GM18870 (cell line): ENCODE measurements around the gene LY86.

Experiments used
- ATAC-seq: cut with Tn5 transposase; IDR thresholded peaks from one replicate; pipeline ENCODE4 v1.9.1; 2021; ENCODE audit warnings: moderate library complexity; ENCODE audit not compliant: unreplicated experiment

LY86 gene

DNA sequence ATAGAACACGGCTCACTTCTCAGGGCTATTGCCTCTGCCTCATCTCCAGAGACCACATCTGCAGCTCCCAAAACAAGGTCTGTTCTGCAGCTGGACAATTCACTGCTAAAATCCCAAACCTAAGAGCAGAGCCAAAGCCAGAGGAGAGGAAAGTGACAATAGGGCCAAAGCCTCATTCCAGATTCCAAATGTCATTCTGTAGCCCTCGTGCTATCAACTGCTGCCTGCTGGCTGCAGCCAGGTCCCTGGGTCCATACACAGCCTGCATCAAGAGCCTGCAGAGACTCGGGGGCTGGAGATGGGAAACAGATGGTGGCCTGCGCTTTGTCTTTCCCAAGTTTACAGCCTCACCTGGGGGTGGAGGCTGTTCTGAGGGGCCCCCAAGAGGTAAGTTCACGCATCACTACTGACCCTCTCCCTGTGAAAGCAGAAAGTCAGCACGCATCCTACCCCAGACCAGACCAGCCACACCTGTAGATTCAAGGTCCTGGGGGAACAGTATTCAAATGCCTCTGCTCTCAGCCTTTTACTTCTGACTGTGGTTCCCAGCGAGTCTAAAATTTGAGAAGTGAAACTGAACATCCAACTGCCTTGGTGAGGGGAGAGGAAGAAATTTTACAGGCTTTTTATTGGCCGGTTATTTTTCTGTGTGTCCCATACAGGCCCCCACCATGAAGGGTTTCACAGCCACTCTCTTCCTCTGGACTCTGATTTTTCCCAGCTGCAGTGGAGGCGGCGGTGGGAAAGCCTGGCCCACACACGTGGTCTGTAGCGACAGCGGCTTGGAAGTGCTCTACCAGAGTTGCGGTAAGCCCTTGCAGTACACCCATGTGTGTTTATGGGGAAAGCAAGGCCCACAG is at the start of gene LY86:
Gene LY86 (plus strand): TSS at position 657 of the 860 bp plus-strand sequence. CDS start 15 bp downstream, at position 672.
- ATAC-seq, result peak; percentile 38

DNA sequence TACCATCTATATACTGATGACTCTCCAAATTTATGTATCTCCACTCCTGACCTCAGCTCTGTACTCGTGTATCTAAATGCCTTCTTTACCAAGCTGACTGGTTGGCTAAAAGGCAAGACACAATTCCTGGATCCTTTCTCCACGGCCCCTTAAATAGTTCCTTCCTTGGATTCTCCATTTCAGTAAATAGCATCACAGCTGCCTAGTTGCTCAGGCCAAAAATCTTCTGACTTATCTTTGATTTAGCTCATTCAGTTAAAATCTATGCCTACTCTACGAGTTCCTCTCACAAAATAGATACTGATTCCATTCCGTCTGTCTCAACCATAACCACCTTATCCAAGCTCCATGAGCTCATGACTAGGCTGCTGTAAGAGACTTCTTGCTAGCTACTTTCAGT is 49.5 kb upstream of the LY86 start:
- no peak for ATAC-seq

DNA sequence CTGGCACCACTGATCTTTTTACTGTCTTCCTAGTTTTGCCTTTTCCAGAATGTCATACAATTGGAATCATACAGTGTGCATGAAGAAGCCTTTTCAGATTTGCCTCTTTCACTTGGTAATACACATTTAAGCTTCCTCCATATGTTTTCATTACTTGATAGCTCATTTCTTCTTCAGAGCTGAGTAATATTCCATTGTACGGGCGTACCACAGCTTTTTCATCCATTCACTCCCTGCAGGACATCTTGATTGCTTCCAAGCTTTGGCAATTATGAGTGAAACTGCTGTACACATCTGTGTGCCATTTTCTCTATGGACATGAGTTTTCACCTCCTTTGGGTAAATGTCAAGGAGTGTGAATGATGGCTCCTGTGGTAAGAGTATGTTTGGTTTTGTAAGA is 46.2 kb upstream of the LY86 start:
- ATAC-seq, result no peak

DNA sequence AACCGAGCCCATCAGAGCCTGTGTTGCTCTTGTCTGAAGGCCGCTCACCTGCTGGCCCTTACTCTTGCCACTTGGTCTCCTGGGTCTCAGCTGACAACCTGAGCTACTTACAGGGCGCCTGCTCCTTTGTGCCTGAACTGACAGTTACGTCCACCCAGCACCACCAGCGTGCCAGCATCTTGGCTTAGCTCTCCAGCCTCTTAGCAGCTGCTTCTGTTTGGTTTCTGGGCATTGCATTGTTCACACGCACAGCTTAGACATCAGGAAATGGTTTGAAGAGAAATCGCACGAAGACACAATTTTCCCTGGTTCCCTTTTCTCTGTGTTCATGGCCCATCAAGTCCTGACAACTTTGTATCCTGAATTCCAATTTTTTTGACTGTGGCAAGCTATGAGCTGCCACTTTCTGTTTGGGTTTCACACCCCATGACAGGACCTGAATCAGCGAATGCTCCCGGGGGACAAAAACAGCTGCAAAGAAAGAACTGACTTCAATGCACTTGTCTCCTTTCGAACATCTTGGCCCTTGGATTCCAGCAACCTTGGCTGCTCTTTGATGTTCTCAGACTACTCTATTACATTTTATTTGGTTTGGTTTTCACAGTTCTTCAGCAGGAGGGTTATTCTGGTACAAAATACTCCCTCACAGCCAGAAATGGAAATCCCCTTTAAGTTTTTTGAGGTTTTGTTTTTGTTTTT is 45.2 kb upstream of the LY86 start:
- ATAC-seq, result no peak

DNA sequence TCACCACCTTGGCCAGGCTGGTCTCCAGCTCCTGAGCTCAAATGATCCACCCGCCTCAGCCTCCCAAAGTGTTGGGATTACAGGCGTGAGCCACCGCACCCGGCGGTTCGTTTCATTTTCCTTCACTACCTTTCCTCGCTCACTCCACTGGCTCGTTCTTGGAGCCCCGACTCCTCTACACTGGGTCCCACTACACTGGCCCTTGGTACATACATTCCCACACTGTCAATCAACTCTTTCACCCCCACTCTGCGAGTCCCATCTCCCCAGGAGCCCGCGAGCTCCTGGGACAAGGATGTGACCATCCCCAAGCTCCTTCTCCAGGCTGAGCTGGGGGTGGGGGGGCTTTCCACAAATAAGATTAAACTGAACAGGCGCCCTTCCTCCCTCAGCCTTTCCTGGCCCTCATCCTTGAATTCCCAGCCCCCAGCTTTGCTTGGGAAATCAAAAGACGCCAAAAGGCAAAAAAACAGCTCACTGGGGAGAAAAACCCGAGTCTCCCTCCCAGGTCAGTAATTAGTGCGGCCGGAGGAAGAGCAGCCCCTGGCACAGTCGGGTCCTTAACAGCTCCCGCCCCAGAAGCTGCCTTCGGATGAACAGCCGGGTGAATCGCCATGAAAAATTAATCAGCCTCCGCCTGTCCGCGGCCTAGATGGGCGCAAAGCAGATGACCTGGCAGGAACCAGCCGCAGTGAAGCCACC is 42.8 kb upstream of the LY86 start:
- no peak for ATAC-seq

DNA sequence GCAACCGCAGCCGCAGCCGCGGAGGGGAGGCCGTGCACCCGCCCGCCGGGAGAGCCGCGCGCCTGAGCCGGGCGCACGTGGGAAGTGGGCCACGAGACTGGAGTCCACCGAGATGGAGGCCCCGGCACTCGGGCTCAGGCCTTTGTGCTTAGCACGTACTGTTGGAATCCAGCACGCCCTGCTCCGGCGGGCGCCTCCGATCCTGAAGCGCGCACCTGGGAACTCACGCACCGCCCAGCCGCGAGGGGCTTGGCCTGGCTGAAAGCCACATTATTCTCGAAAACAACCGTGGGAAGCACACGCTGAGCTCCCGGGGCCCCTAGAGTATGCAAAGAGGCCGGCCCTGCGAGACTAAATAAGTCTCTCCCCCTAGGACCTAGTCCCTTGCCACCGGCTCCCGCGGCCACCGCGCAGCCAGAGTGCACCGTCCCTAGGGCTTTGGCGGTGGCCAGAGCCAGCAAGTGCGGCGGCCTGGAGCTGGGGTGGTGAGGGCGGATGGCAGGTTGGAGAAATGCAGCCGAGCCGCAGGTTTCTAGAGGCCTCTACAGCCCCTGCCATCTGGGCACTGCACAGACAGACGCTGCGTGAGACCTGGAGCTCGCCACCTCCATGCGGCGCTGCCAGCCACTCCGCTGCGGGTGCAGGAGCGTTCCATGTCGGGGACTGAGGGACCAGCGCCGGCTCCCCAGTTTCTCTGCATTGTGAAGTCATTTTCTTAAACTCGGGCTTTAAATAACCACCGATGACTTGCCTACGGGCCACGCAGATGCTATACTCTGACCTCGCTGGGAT is 42.0 kb upstream of the LY86 start:
- ATAC-seq, result peak; percentile 27

DNA sequence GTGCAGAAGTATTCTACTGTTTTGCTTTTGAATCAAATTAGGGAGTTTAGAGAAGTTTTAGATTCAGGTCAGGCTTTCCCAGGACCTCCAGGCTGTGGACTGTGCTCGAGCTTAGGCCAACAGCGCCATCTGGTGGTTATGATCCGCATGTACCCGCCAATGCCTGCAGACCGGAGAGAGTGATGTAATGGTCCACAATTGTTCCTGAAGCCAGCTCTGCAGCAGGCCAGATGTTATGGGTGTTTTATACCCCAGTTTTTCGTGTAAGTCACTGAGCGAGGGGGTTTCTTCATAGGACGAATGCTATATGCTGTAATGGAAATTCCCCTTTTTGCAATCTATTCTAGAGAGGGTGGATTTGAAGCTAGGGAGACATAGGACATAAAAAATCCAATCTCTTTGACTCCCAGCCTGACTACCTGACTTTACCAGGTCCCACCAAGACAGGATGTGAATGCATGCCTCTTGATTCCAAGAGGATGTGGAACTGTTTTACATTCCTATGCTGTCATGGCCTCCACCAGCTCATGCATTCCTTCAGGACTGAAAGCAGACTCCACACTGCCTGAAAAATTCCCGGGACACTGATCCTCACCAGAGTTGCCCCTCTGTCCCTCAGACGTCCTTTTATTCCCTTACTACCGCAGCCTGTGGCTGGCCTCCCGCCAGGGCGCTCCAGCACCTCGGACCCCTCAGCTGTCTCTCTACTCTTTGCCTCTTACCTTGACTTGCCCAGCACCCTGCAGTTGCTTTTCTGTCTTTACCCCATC is 41.2 kb upstream of the LY86 start:
- ATAC-seq, result peak; percentile 83

DNA sequence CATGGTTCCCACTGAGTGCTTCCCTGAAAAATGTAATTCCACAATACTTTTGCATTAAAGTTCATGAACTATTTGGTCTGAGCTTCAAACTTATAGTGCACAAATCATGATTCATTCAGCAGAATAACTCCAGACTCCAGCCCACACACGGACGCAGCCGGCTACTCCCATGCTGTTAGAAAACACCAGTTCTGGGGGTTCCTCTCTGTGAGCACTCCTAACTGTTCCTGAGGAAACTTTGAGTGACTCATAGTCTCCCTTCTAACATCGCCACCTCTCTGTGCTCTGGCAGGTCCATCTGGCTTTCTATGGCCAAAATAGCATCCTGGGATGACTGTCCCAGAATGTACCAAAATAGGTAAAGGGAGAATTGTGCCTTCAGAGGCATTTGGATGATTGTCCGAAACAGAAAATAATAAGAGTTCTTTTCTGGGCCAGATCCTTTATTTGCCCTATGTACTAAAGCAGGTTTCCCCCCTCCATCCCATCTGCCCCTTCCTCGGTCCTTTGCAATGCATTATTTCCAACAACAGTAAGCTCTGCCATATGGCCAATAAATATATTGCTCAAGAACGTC is 32.3 kb upstream of the LY86 start:
- ATAC-seq, result no peak

DNA sequence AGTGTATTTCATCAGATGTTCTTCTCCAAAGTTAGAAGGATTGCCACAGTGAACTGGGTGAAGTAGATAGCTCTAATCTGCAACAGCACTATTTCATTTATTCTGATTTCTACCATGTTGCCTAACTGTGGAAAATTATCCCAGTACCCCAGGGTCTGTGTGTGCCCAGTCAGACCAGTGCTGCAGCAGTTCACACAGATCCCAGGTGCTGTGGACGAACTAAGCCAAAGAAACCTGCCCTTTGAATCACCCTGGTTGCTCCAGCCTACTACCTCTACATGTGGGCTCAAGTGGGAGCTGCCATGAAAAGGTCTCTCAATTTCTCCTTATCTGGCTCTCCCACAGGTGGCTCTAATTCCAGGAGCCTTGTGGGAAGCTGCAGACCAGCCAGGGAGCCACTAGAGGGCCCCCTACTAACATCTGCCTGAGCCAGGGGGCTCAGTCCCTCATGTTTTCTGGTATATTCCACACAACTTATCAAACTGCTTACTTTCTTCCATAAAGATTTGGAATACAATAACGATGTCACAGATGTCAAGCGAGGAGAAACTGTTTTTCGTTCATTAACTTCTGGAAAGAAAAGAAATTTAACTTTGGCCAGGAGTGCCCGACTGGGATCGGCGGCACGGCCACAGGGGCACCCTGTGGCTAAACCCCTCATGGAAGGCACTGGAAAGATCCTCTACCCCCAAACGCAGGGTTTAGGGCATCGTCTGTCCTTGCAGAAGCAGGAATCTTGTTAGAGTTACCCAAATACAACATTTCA is 31.6 kb upstream of the LY86 start:
- no peak for ATAC-seq

DNA sequence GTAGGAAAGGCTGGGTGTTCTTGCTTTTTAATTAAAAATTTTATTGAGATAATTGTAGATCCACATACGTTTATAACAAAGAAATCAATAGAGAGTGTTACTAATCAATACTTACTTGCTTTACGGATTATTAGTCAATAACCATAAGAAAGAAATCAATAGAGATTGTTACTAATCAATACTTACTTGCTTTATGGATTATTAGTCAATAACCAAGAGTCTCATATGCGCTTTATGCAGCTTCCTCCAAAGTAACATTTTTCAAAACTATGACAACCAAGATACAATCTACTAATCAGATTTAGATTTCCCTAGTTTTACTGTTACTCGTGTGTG is 31.0 kb upstream of the LY86 start:
- no peak for ATAC-seq

DNA sequence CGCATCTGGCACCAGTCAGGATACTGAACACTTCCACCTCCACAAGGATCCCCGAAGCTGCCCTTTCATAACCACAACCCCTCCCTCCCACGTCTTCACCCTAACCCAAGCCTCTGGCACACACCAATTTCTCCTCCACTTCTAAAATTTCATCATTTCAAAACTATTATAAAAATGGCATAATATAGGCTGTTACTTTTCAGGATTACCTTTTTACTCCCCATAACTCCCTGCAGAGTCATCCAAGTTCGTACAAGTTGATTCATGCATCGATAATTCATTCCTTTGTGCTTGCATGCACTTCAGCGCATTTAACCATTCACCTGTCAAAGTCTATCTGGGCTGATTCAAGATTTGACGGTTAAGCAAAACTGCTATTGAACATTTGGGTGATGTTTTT is 30.6 kb upstream of the LY86 start:
- no peak for ATAC-seq

DNA sequence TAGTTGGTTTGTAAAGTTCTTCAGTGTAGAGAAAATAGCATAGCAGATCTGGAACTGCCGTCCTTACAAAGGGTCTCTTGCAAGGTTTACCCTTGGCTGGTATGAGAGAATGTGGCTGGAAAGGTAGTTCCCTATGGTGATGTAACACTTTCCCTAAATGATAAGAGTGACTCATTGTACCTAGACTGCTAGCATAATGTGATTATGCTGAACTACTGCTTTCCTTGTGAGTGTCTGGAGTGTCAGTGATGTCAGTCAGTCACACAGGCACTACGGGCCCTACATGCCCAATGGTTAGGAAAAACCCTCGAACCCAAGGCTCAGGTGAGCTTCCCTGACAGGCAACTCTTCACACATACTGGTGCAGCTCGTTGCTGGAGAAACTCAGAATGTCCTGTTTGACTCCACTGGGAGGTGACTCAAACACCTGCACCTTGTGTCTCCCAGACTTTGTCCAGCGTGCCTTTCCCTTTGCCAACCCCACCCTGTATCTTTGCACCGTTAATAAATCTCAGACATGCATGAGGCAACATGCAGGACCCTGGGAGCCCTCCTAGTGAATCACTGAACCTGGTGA is 28.4 kb upstream of the LY86 start:
- ATAC-seq, result peak; percentile 57

DNA sequence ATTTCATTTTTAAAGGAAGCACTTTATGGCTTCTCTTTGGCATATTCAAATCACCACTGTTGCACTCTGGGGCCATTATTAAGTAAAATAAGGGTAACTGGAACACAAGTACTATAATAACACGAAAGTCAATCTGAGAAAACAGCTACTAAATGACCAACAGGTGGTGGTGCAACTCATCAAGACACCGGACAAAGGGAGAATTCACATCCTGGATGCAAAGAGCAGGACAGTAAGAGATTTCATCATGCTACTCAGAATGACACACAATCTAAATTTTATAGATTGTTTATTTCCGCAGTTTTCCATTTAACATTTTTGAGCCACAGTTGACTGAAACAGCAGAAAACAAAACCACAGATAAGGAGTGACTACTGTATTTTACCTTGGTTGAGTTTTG is 27.6 kb upstream of the LY86 start:
- no peak for ATAC-seq

DNA sequence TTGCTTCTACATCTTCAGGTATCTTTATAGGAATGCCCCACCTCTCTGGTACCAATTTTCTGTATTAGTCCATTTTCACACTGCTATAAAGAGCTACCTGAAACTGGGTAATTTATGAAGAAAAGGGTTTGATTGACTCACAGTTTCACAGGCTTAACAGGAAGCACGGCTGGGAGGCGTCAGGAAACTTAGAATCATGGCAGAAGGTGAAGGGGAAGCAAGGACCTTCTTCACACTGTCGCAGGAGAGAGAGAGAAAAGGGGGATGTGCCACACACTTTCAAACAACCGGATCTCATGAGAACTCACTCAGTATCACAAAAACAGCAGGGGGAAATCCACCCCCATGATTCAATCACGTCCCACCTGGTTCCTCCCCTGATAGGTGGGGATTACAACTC is 24.4 kb upstream of the LY86 start:
- no peak for ATAC-seq

DNA sequence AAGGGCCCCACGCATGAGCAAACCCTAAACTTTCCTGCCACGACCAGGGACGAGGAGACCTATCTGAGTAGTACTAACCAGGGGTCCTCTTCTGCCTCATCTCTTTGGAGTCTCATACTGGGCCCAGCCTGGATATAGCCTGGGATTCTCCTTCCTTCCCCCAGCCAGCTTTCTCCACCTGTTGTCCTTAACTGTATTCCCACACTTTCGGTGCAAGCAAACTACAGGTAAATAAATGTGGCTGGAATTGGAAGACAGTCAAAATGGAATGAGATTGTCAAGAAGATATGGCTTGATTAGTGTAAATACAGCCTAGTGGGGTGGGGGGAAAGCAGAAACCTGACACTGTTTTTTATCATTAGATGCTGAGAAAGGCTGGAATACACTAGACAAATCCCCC is 23.5 kb upstream of the LY86 start:
- ATAC-seq, result no peak

DNA sequence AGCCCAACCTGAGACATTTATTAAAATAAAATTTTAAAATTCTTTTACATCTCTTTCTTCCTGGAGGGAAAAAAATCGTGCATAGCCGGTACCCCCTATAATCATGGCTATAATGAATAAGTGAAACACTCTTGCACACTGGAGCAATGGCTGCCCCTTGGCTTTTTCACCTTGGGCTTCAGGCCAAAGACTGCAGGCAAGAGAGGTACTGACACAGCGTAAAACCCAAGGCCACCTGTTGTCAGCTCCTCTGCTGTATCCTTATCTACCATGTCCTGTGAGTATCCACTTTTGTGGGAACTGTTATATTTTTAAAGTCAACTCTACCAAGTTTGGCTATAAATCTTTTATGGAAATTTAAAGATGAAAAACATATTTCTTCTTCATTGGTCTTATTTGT is 23.0 kb upstream of the LY86 start:
- no peak for ATAC-seq

DNA sequence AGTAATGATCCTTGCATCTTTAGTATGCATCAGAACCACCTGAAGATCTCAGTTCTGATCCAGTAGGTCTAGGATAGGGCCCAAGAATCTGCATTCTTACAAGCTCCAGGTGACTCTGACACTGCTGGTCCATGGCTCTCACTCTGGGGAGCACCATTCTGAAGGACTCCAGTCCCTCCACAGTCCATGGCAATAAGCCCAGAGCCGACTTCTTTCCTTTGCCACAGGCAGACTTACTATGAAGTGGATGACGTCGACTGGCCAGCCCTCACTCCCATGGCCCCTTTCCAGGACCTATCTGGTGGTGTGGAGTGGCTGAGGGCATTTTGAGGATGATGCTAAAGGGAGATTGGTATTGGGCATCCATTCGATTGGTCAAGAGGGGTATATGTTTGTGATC is 21.8 kb upstream of the LY86 start:
- no peak for ATAC-seq

DNA sequence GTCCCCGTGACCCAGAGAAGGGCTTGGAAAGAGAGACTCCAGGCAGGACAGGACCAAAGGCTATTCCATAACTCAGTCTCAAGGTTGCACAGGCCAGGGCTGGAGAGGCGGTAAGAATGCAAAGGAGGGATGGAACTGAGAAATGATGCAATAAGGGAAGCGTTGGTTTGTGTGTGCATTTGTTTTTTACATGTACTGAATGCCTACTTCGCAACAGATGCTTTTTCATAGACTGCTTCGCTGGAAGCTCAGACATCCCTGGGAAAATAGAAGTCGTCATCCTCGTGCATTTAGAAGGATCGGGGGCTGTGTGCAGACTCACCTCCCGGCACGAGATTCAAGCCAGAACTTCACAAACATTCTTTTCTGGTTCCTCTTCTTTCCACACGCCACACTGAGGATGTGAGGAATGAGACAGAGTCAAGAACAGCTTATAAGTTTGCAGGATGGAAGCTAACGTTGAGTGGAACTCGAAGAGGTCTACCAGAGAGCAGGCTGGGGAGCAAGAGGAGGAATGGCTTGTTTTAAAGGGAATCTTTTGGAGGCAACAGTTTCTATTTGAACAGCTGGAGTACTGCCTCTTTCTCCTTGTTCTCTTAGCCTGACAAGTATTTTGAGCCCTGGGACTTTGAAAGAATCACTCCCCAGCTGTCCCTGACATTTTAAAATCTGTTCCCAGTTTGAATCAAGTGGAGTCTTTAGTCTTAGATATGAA is 19.3 kb upstream of the LY86 start:
- no peak for ATAC-seq
